ENCODE measurements around the gene RXFP4. TPM values are rescaled to one million over a fixed set of nuclear protein-coding genes. Genes with fewer than 3 reads are reported as not detected.

RXFP4 gene
- total RNA-seq, 1 experiment from 2014 or later, result not detected

- Mint-ChIP-seq H3K27me3 (ENCODE audit: insufficient read depth, unreplicated experiment) (no peaks in the 10 kb centered on the region), H3K4me3 (ENCODE audit: unreplicated experiment) (no peak overlapping the region), H3K4me1 (ENCODE audit: low read depth, unreplicated experiment) (peaks cover 32% of the 10 kb centered on the region), H3K27ac (ENCODE audit: unreplicated experiment) (no peak overlapping the region), H3K9me3 (ENCODE audit: unreplicated experiment) (no peaks in the 10 kb centered on the region), H3K36me3 (ENCODE audit: insufficient read depth, unreplicated experiment) (peaks cover 15% of the 10 kb centered on the region)
- ChIA-PET POLR2A (no interaction called here), CTCF (interaction anchor here (0.9 kb wide), 1 partner anchor 36 kb away, joined by 3 read pairs; no protein-coding TSS in a partner anchor)
- intact Hi-C loops (cut with micrococcal nuclease; ENCODE audit: unreplicated experiment), result no loop called here
- no peak for TF ChIP-seq CTCF (IDR thresholded peaks at IDR 0.05; ENCODE audit: insufficient read depth in 1 of 2, low read depth in 1 of 2, low read length in 1 of 2, severe bottlenecking in 1 of 2, unreplicated experiment in 1 of 2)
- no TSS peak for BruUV-seq (replicated peaks)
- Histone ChIP-seq H3K9me3 (no peaks in the 10 kb centered on the region), H3K4me1 (peaks cover 31% of the 10 kb centered on the region), H3K27me3 (replicated peaks; ENCODE audit: control insufficient read depth, insufficient read depth, low read length) (no peaks in the 10 kb centered on the region), H3K36me3 (ENCODE audit: control insufficient read depth, insufficient read depth, low read length) (no peaks in the 10 kb centered on the region; the same call in 1 of the 2 replicates), H3K4me3 (ENCODE audit: low read depth, low read length) (no peak overlapping the region)
- no peak for DNase-seq
Measured at GRCh38 chr1:155974208-155975115, 33.0 kb downstream of the RXFP4 start.

GRCh38 chr1:155975375-155976061 is 34.1 kb downstream of the RXFP4 start:
- H3K4me3 Mint-ChIP-seq (ENCODE audit: unreplicated experiment), result peak overlapping the region; percentile 50
- peaks cover 42% of the 10 kb centered on the region for H3K4me1 ChIP-seq
- no peaks in the 10 kb centered on the region for H3K27me3 Mint-ChIP-seq (ENCODE audit: insufficient read depth, unreplicated experiment)
- no peaks in the 10 kb centered on the region for H3K9me3 Mint-ChIP-seq (ENCODE audit: unreplicated experiment)
- no TSS peak for BruUV-seq (replicated peaks)
- ChIA-PET POLR2A (no interaction called here), CTCF (interaction anchor here (0.9 kb wide), 2 partner anchors 14 to 37 kb away, joined by 3 to 5 read pairs; no protein-coding TSS in a partner anchor)
- peaks cover 7% of the 10 kb centered on the region for H3K36me3 Mint-ChIP-seq (ENCODE audit: insufficient read depth, unreplicated experiment)
- H3K27me3 ChIP-seq (replicated peaks; ENCODE audit: control insufficient read depth, insufficient read depth, low read length), result no peaks in the 10 kb centered on the region
- peaks cover 36% of the 10 kb centered on the region for H3K4me1 Mint-ChIP-seq (ENCODE audit: low read depth, unreplicated experiment)
- H3K9me3 ChIP-seq, result no peaks in the 10 kb centered on the region
- TF ChIP-seq CTCF (IDR thresholded peaks at IDR 0.05; ENCODE audit: insufficient read depth in 1 of 2, low read depth in 1 of 2, low read length in 1 of 2, severe bottlenecking in 1 of 2, unreplicated experiment in 1 of 2), result no peak
- peak overlapping the region; percentile 50 for H3K27ac Mint-ChIP-seq (ENCODE audit: unreplicated experiment)
- intact Hi-C loops (cut with micrococcal nuclease; ENCODE audit: unreplicated experiment), result no loop called here
- no peak for DNase-seq
- H3K4me3 ChIP-seq (ENCODE audit: low read depth, low read length), result no peak overlapping the region
- no peaks in the 10 kb centered on the region; the same call in 1 of the 2 replicates for H3K36me3 ChIP-seq (ENCODE audit: control insufficient read depth, insufficient read depth, low read length)

Measured in Caco-2 (cell line).